HEK293 (cell line): ENCODE results near the gene TNFSF13B.

Experiments
- CTCF ChIA-PET: fragments of 350-600 bp; formaldehyde crosslinking; extraction: SDS; loops from one replicate; lab custom pipeline; 2021; ENCODE audit warnings: antibody characterized with exemption; lab: Yijun Ruan, JAX
- POLR2A ChIA-PET: fragments of 300-600 bp; formaldehyde crosslinking; extraction: SDS; loops from one replicate; lab custom pipeline; 2020; ENCODE audit warnings: antibody characterized with exemption, inconsistent platforms; lab: Yijun Ruan, JAX
- H3K27ac ChIP-seq: fragments of 200-500 bp; sonication (Bioruptor generic); 2 replicates; pipeline ENCODE4 v1.5.1; 2014; ENCODE audit warnings: low read depth, low read length, control low read depth, inconsistent platforms; ENCODE audit errors: extremely low read depth
- H3K36me3 ChIP-seq, 2 experiments: fragments of 200-500 bp in 1 of 2; sonication (Bioruptor generic) in 1 of 2; 1 replicate in 1 of 2; 2 replicates in 1 of 2; pipeline ENCODE4 v1.5.1; 2014 to 2017; ENCODE audit warnings: inconsistent platforms in 2 of 2, low read length in 2 of 2; ENCODE audit not compliant: control insufficient read depth in 2 of 2, insufficient read depth in 1 of 2
- H3K4me1 ChIP-seq: fragments of 200-500 bp; sonication (Bioruptor generic); 2 replicates; pipeline ENCODE4 v1.5.1; 2014; ENCODE audit warnings: mild to moderate bottlenecking, low read length, inconsistent platforms; ENCODE audit not compliant: control insufficient read depth, insufficient read depth
- H3K4me3 ChIP-seq: 2 replicates; pipeline ENCODE4 v1.5.1; 2011; ENCODE audit warnings: low read depth, mild to moderate bottlenecking, control low read depth, low read length, moderate library complexity
- H3K9me3 ChIP-seq: fragments of 200-500 bp; sonication (Bioruptor generic); 2 replicates; pipeline ENCODE4 v1.5.1; 2014; ENCODE audit warnings: low read depth, low read length, inconsistent platforms; ENCODE audit not compliant: control insufficient read depth, insufficient read depth
- FEZF1 ChIP-seq: fragments of 450-650 bp; formaldehyde crosslinking; IDR thresholded peaks from 2 replicates; pipeline ENCODE4 v1.5.1; 2016; ENCODE audit warnings: missing biosample characterization, missing genetic modification characterization
- KLF1 ChIP-seq: fragments of 450-650 bp; formaldehyde crosslinking; IDR thresholded peaks from 2 replicates; pipeline ENCODE4 v1.5.1; 2016; ENCODE audit warnings: missing biosample characterization, missing genetic modification characterization
- KLF10 ChIP-seq: fragments of 450-650 bp; IDR thresholded peaks from 2 replicates; pipeline ENCODE4 v1.5.1; 2018; ENCODE audit warnings: missing biosample characterization, mild to moderate bottlenecking, missing genetic modification characterization
- MYNN ChIP-seq: fragments of 450-650 bp; formaldehyde crosslinking; IDR thresholded peaks from 2 replicates; pipeline ENCODE4 v1.5.1; 2016; ENCODE audit warnings: missing biosample characterization, missing genetic modification characterization, borderline replicate concordance
- PBX3 ChIP-seq: sonication (generic); formaldehyde crosslinking; IDR thresholded peaks from 2 replicates; pipeline ENCODE4 v1.8.1; 2022; ENCODE audit warnings: mild to moderate bottlenecking, moderate library complexity, missing genetic modification reagents
- REPIN1 ChIP-seq: fragments of 450-650 bp; formaldehyde crosslinking; IDR thresholded peaks from 2 replicates; pipeline ENCODE4 v1.5.1; 2017; ENCODE audit warnings: missing biosample characterization, missing genetic modification characterization, low read depth
- SCRT1 ChIP-seq: fragments of 450-650 bp; formaldehyde crosslinking; IDR thresholded peaks from 2 replicates; pipeline ENCODE4 v1.5.1; 2016; ENCODE audit warnings: missing biosample characterization, missing genetic modification characterization, borderline replicate concordance
- SP3 ChIP-seq: fragments of 450-650 bp; formaldehyde crosslinking; IDR thresholded peaks from 2 replicates; pipeline ENCODE4 v1.5.1; 2016; ENCODE audit warnings: missing biosample characterization, missing genetic modification characterization
- ZNF169 ChIP-seq: fragments of 450-650 bp; formaldehyde crosslinking; IDR thresholded peaks from 2 replicates; pipeline ENCODE4 v1.5.1; 2016; ENCODE audit warnings: missing biosample characterization, missing genetic modification characterization
- ZNF175 ChIP-seq: fragments of 450-650 bp; formaldehyde crosslinking; IDR thresholded peaks from 2 replicates; pipeline ENCODE4 v1.5.1; 2016; ENCODE audit warnings: missing biosample characterization, missing genetic modification characterization
- ZNF19 ChIP-seq: fragments of 450-650 bp; formaldehyde crosslinking; IDR thresholded peaks from 2 replicates; pipeline ENCODE4; 2016; ENCODE audit warnings: missing biosample characterization, missing genetic modification characterization, low read depth
- ZNF324 ChIP-seq: fragments of 450-650 bp; formaldehyde crosslinking; IDR thresholded peaks from 2 replicates; pipeline ENCODE4 v1.5.1; 2016; ENCODE audit warnings: missing biosample characterization, missing genetic modification characterization
- ZNF335 ChIP-seq: fragments of 450-650 bp; formaldehyde crosslinking; conservative IDR thresholded peaks from 2 replicates; pipeline ENCODE4 v1.5.1; 2016; ENCODE audit warnings: missing biosample characterization, missing genetic modification characterization
- ZNF426 ChIP-seq: fragments of 450-650 bp; formaldehyde crosslinking; IDR thresholded peaks from 2 replicates; pipeline ENCODE4 v1.5.1; 2017; ENCODE audit warnings: missing biosample characterization, missing genetic modification characterization, mild to moderate bottlenecking, inconsistent platforms, moderate library complexity
- ZNF433 ChIP-seq: fragments of 450-650 bp; formaldehyde crosslinking; IDR thresholded peaks from 2 replicates; pipeline ENCODE4 v1.5.1; 2016; ENCODE audit warnings: missing biosample characterization, missing genetic modification characterization, low read depth
- ZNF530 ChIP-seq: fragments of 450-650 bp; formaldehyde crosslinking; IDR thresholded peaks from 2 replicates; pipeline ENCODE4 v1.5.1; 2016; ENCODE audit warnings: low read depth, missing biosample characterization, missing genetic modification characterization
- ZNF658 ChIP-seq: fragments of 450-650 bp; formaldehyde crosslinking; IDR thresholded peaks from 2 replicates; pipeline ENCODE4; 2016; ENCODE audit warnings: missing biosample characterization, missing genetic modification characterization
- ZNF664 ChIP-seq: fragments of 450-650 bp; formaldehyde crosslinking; IDR thresholded peaks from 2 replicates; pipeline ENCODE4 v1.5.1; 2016; ENCODE audit warnings: missing biosample characterization, missing genetic modification characterization
- ZSCAN16 ChIP-seq: fragments of 450-650 bp; formaldehyde crosslinking; IDR thresholded peaks from 2 replicates; pipeline ENCODE4 v1.5.1; 2016; ENCODE audit warnings: missing biosample characterization, missing genetic modification characterization
- TF ChIP-seq, protein P1 (sequence below): fragments of 450-650 bp; formaldehyde crosslinking; IDR thresholded peaks from 2 replicates; pipeline ENCODE4 v1.5.1; 2016; ENCODE audit warnings: missing biosample characterization, missing genetic modification characterization
- TF ChIP-seq, protein P2 (sequence below): fragments of 450-650 bp; formaldehyde crosslinking; optimal IDR thresholded peaks from 2 replicates; pipeline ENCODE3; 2016; ENCODE audit warnings: missing biosample characterization, mild to moderate bottlenecking, missing genetic modification characterization
- TF ChIP-seq, protein P3 (sequence below): fragments of 450-650 bp; formaldehyde crosslinking; IDR thresholded peaks from 2 replicates; pipeline ENCODE4 v1.5.1; 2016; ENCODE audit warnings: missing biosample characterization, missing genetic modification characterization

TNFSF13B gene

DNA sequence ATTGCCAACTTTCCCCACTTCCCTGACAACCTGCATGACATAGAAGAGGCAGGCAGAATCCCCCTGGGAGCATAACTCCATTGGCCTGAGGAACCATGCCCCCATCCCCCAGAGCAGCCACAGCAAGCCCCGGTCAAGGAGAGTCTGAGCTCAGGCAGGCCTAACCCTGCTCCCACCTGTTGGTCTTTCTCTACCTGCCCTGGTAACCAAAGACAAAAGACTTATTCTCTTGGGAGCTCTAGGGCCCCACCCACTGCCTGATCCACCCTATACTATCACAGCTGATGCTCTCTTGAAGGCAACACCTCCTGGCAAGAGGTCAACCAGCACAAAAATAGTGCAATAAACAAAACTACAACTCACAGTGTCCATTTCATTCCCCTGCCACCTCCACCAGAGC is 59.3 kb downstream of the TNFSF13B start:
- CTCF ChIA-PET = no interaction called here
- H3K36me3 ChIP-seq = no peaks in the 10 kb centered on the region
- H3K4me1 ChIP-seq = no peaks in the 10 kb centered on the region
- H3K27ac ChIP-seq = no peak overlapping the region
- H3K9me3 ChIP-seq = no peaks in the 10 kb centered on the region
- POLR2A ChIA-PET = no interaction called here
- H3K4me3 ChIP-seq = no peak overlapping the region
- TF ChIP-seq KLF1 (tag by site-specific recombination) (no peak), MYNN (tag by site-specific recombination) (no peak), ZNF658 (no peak), ZNF175 (tag by site-specific recombination) (no peak), ZNF426 (tag by site-specific recombination) (no peak), ZSCAN16 (tag by site-specific recombination) (no peak), ZNF169 (no peak)

- Histone ChIP-seq H3K36me3 (no peaks in the 10 kb centered on the region), H3K9me3 (no peaks in the 10 kb centered on the region), H3K4me3 (no peak overlapping the region), H3K27ac (no peak overlapping the region), H3K4me1 (no peaks in the 10 kb centered on the region)
- ChIA-PET CTCF (no interaction called here), POLR2A (no interaction called here)
- TF ChIP-seq ZNF664 (tag by site-specific recombination) = no peak
- TF ChIP-seq, protein P1, sequence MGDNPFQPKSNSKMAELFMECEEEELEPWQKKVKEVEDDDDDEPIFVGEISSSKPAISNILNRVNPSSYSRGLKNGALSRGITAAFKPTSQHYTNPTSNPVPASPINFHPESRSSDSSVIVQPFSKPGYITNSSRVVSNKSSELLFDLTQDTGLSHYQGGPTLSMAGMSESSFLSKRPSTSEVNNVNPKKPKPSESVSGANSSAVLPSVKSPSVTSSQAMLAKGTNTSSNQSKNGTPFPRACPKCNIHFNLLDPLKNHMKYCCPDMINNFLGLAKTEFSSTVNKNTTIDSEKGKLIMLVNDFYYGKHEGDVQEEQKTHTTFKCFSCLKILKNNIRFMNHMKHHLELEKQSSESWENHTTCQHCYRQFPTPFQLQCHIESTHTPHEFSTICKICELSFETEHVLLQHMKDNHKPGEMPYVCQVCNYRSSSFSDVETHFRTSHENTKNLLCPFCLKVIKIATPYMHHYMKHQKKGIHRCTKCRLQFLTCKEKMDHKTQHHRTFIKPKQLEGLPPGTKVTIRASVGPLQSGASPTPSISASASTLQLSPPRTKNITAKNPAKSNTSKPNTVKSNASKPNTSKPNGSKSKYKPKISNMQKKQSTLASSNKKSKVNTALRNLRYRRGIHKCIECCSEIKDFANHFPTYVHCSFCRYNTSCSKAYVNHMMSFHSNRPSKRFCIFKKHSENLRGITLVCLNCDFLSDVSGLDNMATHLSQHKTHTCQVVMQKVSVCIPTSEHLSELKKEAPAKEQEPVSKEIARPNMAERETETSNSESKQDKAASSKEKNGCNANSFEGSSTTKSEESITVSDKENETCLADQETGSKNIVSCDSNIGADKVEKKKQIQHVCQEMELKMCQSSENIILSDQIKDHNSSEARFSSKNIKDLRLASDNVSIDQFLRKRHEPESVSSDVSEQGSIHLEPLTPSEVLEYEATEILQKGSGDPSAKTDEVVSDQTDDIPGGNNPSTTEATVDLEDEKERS (tag by site-specific recombination) = no peak
- no peak for TF ChIP-seq REPIN1
- no peak for TF ChIP-seq ZNF19 (tag by site-specific recombination)
- no peak for TF ChIP-seq KLF10 (tag by site-specific recombination)
- no peak for TF ChIP-seq ZNF335 (tag by site-specific recombination)
- no peak for TF ChIP-seq ZNF530
- no peak for TF ChIP-seq KLF1 (tag by site-specific recombination)
- no peak for TF ChIP-seq SCRT1 (tag by site-specific recombination)
- no peak for TF ChIP-seq SP3 (tag by site-specific recombination)
- TF ChIP-seq FEZF1 (tag by site-specific recombination) = no peak
- TF ChIP-seq ZNF433 (tag by site-specific recombination) = no peak
- TF ChIP-seq ZNF324 (tag by site-specific recombination) = no peak
- TF ChIP-seq, protein P2, sequence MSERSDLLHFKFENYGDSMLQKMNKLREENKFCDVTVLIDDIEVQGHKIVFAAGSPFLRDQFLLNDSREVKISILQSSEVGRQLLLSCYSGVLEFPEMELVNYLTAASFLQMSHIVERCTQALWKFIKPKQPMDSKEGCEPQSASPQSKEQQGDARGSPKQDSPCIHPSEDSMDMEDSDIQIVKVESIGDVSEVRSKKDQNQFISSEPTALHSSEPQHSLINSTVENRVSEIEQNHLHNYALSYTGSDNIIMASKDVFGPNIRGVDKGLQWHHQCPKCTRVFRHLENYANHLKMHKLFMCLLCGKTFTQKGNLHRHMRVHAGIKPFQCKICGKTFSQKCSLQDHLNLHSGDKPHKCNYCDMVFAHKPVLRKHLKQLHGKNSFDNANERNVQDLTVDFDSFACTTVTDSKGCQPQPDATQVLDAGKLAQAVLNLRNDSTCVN (tag by site-specific recombination) = no peak
- TF ChIP-seq PBX3 = no peak
- TF ChIP-seq, protein P3, sequence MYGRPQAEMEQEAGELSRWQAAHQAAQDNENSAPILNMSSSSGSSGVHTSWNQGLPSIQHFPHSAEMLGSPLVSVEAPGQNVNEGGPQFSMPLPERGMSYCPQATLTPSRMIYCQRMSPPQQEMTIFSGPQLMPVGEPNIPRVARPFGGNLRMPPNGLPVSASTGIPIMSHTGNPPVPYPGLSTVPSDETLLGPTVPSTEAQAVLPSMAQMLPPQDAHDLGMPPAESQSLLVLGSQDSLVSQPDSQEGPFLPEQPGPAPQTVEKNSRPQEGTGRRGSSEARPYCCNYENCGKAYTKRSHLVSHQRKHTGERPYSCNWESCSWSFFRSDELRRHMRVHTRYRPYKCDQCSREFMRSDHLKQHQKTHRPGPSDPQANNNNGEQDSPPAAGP = no peak
Observed at GRCh38 chr13:108332791-108333190, 63.3 kb downstream of the TNFSF13B start.
